Pancreas (tissue), 10 donors: Measurements from ENCODE around the gene ANKRD39. TPM values are rescaled to one million over a fixed set of nuclear protein-coding genes. Genes with fewer than 3 reads are reported as not detected.
"Not testable (repeated sequence)": the region's sequence is repeated elsewhere in the genome, so short reads cannot be mapped to it uniquely, and the experiment has no call there.

Experiments used
- ATAC-seq, 4 donors: fragments of 200-7000 bp; cut with Tn5 transposase; one replicate each; pipeline versions ENCODE4 v1.8.0 to v1.9.1; 2020; ENCODE audit warnings: mild to moderate bottlenecking in 4 of 4, moderate library complexity in 4 of 4
- DNase-seq, 6 donors: peaks; one replicate each; pipeline ENCODE4 v3.0.0-alpha.2; 2020
- FAIRE-seq: peaks from 2 replicates; lab custom pipeline; 2012; peaks lifted over from hg19 to GRCh38; lab: Jason Lieb, UNC
- H3K27ac ChIP-seq, 4 donors: fragments of 200-600 bp; sonication (generic); 1 replicate in 3 of 4; 2 replicates in 1 of 4; pipeline versions ENCODE4 v1.5.0 to v1.8.0; 2020
- H3K27me3 ChIP-seq, 4 donors: fragments of 200-600 bp; one replicate each; pipeline ENCODE4 v1.8.0; 2021
- H3K36me3 ChIP-seq, 3 donors: fragments of 200-600 bp; sonication (generic) in 1 of 3; one replicate each; pipeline versions ENCODE4 v1.5.0 to v1.8.0; 2020 to 2021
- H3K4me1 ChIP-seq, 3 donors: fragments of 200-600 bp; one replicate each; pipeline ENCODE4 v1.8.0; 2021
- H3K4me3 ChIP-seq, 4 donors: fragments of 200-600 bp; sonication (generic) in 2 of 4; one replicate each; pipeline versions ENCODE4 v1.5.0 to v1.8.0; 2020 to 2021
- H3K9me3 ChIP-seq, 4 donors: fragments of 200-600 bp; one replicate each; pipeline ENCODE4 v1.8.0; 2021
- CTCF ChIP-seq, 4 donors: fragments of 200-600 bp; sonication (generic) in 3 of 4; IDR thresholded peaks; one replicate each; pipeline versions ENCODE4 v1.5.0 to v1.8.0; 2021; ENCODE audit warnings: antibody characterized with exemption in 4 of 4
- WGBS, 2 donors: extraction: QIAGEN DNeasy Blood & Tissue Kit; methylation state at CpG; one replicate each; pipeline ENCODE4 v1.1.7; 2013; 5-methylcytosine and 5-hydroxymethylcytosine counted together
- intact Hi-C, 3 donors: fragments of 100-400 bp; cut with DNase I; formaldehyde crosslinking; loops; one replicate each; pipeline versions ENCODE4 v1.11.1 to v1.14.2; 2022
- polyA plus RNA-seq, 2 donors: library from polyadenylated mRNA; stranded (reverse); fragments of 200-250 nt; gene quantifications; one replicate each; pipeline ENCODE4 v1.2.3, GENCODE V29; 2013
- total RNA-seq, 6 donors: library from RNA; stranded (reverse); fragmentation: NEBNext Ultra II Directional in 4 of 6; extraction: Animal tissue kit (Norgen Biotek cat#: 25700) in 4 of 6; gene quantifications; one replicate each; pipeline versions ENCODE4 v1.2.1 to v1.2.4, GENCODE V29; 2021 to 2023
- donor health status: healthy with polysubstance abuse.
- donor health status: DM: no; HTN: no; CAD: no; lungs with moderate emphysema.
- donor health status: DM: no; HTN: no; CAD: no.
- donor health status: control.
- donor health status: control.
- donor health status: Bipolar disorder and iron deficiency.
- donor health status: DM: yes; HTN: yes; CAD: no.
- donor health status: DM: no; HTN: no; CAD: no.
- donor health status: DM: no; HTN: no; CAD: no.
- donor health status: DM: yes; HTN: yes; CAD: no.

The ANKRD39 gene
- total and polyA plus RNA-seq, 8 donors = 4.7 to 14.9 (median 6.4) TPM

- ATAC-seq (no peak), DNase-seq (no peak), FAIRE-seq (no peak)
- Histone ChIP-seq H3K27me3 (no peaks in the 10 kb centered on the region), H3K27ac (no peak overlapping the region), H3K4me1 (no peaks in the 10 kb centered on the region), H3K9me3 (no peaks in the 10 kb centered on the region), H3K36me3 (peaks cover 6 to 32% (median 17%) of the 10 kb centered on the region in 3 donors), H3K4me3 (no peak overlapping the region)
- intact Hi-C loops = no loop called here
- WGBS, 2 donors = 90 to 92% methylated on average over 14 of the region's 14 CpGs
- no peak for TF ChIP-seq CTCF (IDR thresholded peaks at IDR 0.05)
Measured at GRCh38 chr2:96866149-96866548, 8.3 kb upstream of the ANKRD39 start.

GRCh38 chr2:96865654-96866053, 7.8 kb upstream of the ANKRD39 start:
- Histone ChIP-seq H3K36me3 (peaks cover 6 to 37% (median 19%) of the 10 kb centered on the region in 3 donors), H3K9me3 (no peaks in the 10 kb centered on the region), H3K27me3 (no peaks in the 10 kb centered on the region), H3K4me3 (no peak overlapping the region), H3K4me1 (no peaks in the 10 kb centered on the region), H3K27ac (no peak overlapping the region)
- no peak for ATAC-seq
- FAIRE-seq = no peak
- TF ChIP-seq CTCF (IDR thresholded peaks at IDR 0.05) = no peak
- WGBS, 2 donors = 85 to 93% methylated on average over 15 to 16 of the region's 16 CpGs
- intact Hi-C loops = no loop called here
- DNase-seq = no peak

- no peaks in the 10 kb centered on the region for H3K27me3 ChIP-seq
- H3K27ac ChIP-seq = no peak overlapping the region
- H3K4me3 ChIP-seq = no peak overlapping the region
- no peaks in the 10 kb centered on the region for H3K9me3 ChIP-seq
- DNase-seq = no peak
- WGBS, 2 donors = 84 to 87% methylated on average over 25 of the region's 25 CpGs
- no peak for TF ChIP-seq CTCF (IDR thresholded peaks at IDR 0.05)
- no peak for FAIRE-seq
- peaks cover 6 to 37% (median 19%) of the 10 kb centered on the region in 3 donors for H3K36me3 ChIP-seq
- intact Hi-C loops = loop anchor here in 2 of 3 donors (5.0 kb wide), 1 partner anchor 83 kb away; no protein-coding TSS in a partner anchor
- H3K4me1 ChIP-seq = no peaks in the 10 kb centered on the region
- no peak for ATAC-seq
Measured at GRCh38 chr2:96864343-96865091, 6.7 kb upstream of the ANKRD39 start.

GRCh38 chr2:96863575-96864342, 5.9 kb upstream of the ANKRD39 start:
- Histone ChIP-seq H3K4me1 (no peaks in the 10 kb centered on the region), H3K36me3 (peaks cover 6 to 37% (median 19%) of the 10 kb centered on the region in 3 donors), H3K27ac (no peak overlapping the region)

GRCh38 chr2:96863056-96863455, 5.2 kb upstream of the ANKRD39 start:
- H3K27me3 ChIP-seq, DNase-seq, H3K4me3 ChIP-seq, H3K4me1 ChIP-seq, H3K27ac ChIP-seq, FAIRE-seq, H3K9me3 ChIP-seq, ATAC-seq: not testable (repeated sequence)
- intact Hi-C loops = loop anchor here in 2 of 3 donors (5.0 kb wide), 1 partner anchor 84 kb away; no protein-coding TSS in a partner anchor
- WGBS, 2 donors = 94 to 96% methylated on average over 4 of the region's 4 CpGs
- peaks cover 6 to 37% (median 19%) of the 10 kb centered on the region in 3 donors for H3K36me3 ChIP-seq

More at GRCh38 chr2:96863575-96864342, 5.9 kb upstream of the ANKRD39 start:
- Histone ChIP-seq H3K4me3 (no peak overlapping the region), H3K9me3 (no peaks in the 10 kb centered on the region), H3K27me3 (no peaks in the 10 kb centered on the region)
- ATAC-seq (no peak), DNase-seq (no peak), FAIRE-seq (no peak)
- intact Hi-C loops = loop anchor here in 2 of 3 donors (5.0 kb wide), 1 partner anchor 84 kb away; no protein-coding TSS in a partner anchor
- WGBS, 2 donors = 91 to 97% methylated on average over 17 to 19 of the region's 19 CpGs
- TF ChIP-seq CTCF (IDR thresholded peaks at IDR 0.05) = no peak
